ENCODE results near the gene RAD23A.

DNA sequence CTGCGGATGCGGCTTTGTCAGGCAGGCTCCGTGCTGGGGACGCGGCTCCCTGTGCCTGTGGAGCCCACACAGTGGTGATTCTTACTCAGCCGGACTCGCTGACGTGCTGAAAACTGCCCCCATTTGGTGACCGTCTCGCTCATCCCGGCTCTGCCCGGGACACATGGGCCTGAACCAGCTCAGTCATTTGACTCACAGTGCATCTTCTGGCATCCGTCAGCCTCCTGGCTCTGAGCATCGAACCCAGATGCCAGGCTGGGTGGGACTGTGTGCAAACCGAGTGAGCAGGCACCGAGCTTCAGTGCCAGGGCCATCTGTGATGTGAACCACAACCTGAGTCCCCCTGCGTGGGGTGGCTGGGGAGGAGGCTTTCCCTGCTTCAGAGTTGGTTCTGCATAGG is 49.2 kb upstream of the RAD23A start:
- TF ChIP-seq, protein P1, sequence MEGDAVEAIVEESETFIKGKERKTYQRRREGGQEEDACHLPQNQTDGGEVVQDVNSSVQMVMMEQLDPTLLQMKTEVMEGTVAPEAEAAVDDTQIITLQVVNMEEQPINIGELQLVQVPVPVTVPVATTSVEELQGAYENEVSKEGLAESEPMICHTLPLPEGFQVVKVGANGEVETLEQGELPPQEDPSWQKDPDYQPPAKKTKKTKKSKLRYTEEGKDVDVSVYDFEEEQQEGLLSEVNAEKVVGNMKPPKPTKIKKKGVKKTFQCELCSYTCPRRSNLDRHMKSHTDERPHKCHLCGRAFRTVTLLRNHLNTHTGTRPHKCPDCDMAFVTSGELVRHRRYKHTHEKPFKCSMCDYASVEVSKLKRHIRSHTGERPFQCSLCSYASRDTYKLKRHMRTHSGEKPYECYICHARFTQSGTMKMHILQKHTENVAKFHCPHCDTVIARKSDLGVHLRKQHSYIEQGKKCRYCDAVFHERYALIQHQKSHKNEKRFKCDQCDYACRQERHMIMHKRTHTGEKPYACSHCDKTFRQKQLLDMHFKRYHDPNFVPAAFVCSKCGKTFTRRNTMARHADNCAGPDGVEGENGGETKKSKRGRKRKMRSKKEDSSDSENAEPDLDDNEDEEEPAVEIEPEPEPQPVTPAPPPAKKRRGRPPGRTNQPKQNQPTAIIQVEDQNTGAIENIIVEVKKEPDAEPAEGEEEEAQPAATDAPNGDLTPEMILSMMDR (IDR thresholded peaks at IDR 0.05; ENCODE audit: poor library complexity, severe bottlenecking): no peak
- no peak for TF ChIP-seq RAD21 (conservative IDR thresholded peaks at IDR 0.05)
